HepG2 (cell line): Measurements from ENCODE around the gene NT5C1B. TPM values are rescaled to one million over a fixed set of nuclear protein-coding genes. Genes with fewer than 3 reads are reported as not detected.

ENCODE experiments used
- AHDC1 ChIP-seq: sonication (generic); formaldehyde crosslinking; IDR thresholded peaks from 2 replicates; pipeline ENCODE4 v1.5.1; 2020; ENCODE audit warnings: mild to moderate bottlenecking, missing genetic modification reagents, borderline replicate concordance
- DNMT1 ChIP-seq: sonication (generic); formaldehyde crosslinking; IDR thresholded peaks from 2 replicates; pipeline ENCODE4 v1.5.1; 2020; ENCODE audit warnings: mild to moderate bottlenecking, missing genetic modification reagents
- ELF1 ChIP-seq: sonication (generic); formaldehyde crosslinking; IDR thresholded peaks from 2 replicates; pipeline ENCODE4 v1.4.0; 2020; ENCODE audit warnings: missing genetic modification reagents
- HOXA3 ChIP-seq: sonication (generic); formaldehyde crosslinking; IDR thresholded peaks from 2 replicates; pipeline ENCODE4 v1.5.0; 2020; ENCODE audit warnings: missing genetic modification reagents
- JUN ChIP-seq: sonication (generic); formaldehyde crosslinking; IDR thresholded peaks from 2 replicates; pipeline ENCODE4 v1.4.0; 2020; ENCODE audit warnings: mild to moderate bottlenecking, missing genetic modification reagents
- KAT7 ChIP-seq: IDR thresholded peaks from 2 replicates; pipeline ENCODE4 v1.6.1; 2018; ENCODE audit warnings: borderline replicate concordance, missing compliant biosample characterization
- MXD4 ChIP-seq: IDR thresholded peaks from 2 replicates; pipeline ENCODE4 v1.6.1; 2016; ENCODE audit warnings: mild to moderate bottlenecking, missing biosample characterization, missing genetic modification reagents
- RARA ChIP-seq: IDR thresholded peaks from 2 replicates; pipeline ENCODE4 v1.6.1; 2016; ENCODE audit warnings: missing genetic modification reagents, missing compliant biosample characterization
- RFX3 ChIP-seq: IDR thresholded peaks from 2 replicates; pipeline ENCODE4 v1.6.1; 2016; ENCODE audit warnings: missing biosample characterization, missing genetic modification reagents
- TIGD3 ChIP-seq: sonication (generic); formaldehyde crosslinking; IDR thresholded peaks from 2 replicates; pipeline ENCODE4 v1.5.1; 2020; ENCODE audit warnings: mild to moderate bottlenecking, missing genetic modification reagents, borderline replicate concordance
- ZFP91 ChIP-seq: sonication (generic); formaldehyde crosslinking; IDR thresholded peaks from 2 replicates; pipeline ENCODE4 v1.9.0; 2022; ENCODE audit warnings: missing genetic modification reagents, mild to moderate bottlenecking, borderline replicate concordance
- ZFYVE20 ChIP-seq: sonication (generic); formaldehyde crosslinking; IDR thresholded peaks from 2 replicates; pipeline ENCODE4 v1.8.0; 2023; ENCODE audit warnings: low read depth, mild to moderate bottlenecking, moderate library complexity, missing genetic modification reagents, borderline replicate concordance
- ZNF460 ChIP-seq: sonication (generic); formaldehyde crosslinking; IDR thresholded peaks from 2 replicates; pipeline ENCODE4 v1.5.1; 2020; ENCODE audit warnings: missing genetic modification reagents, mild to moderate bottlenecking, borderline replicate concordance
- ZNF510 ChIP-seq: sonication (generic); formaldehyde crosslinking; IDR thresholded peaks from 2 replicates; pipeline ENCODE4 v1.4.0; 2020; ENCODE audit warnings: low read depth, mild to moderate bottlenecking, missing genetic modification reagents
- ZNF737 ChIP-seq: sonication (generic); formaldehyde crosslinking; IDR thresholded peaks from 2 replicates; pipeline ENCODE4 v1.5.0; 2020; ENCODE audit warnings: missing genetic modification reagents, mild to moderate bottlenecking, borderline replicate concordance
- ZSCAN31 ChIP-seq: sonication (generic); formaldehyde crosslinking; IDR thresholded peaks from 2 replicates; pipeline ENCODE4 v1.5.0; 2020; ENCODE audit warnings: low read depth, mild to moderate bottlenecking, missing genetic modification reagents
- polyA plus RNA-seq, 8 experiments: library from polyadenylated mRNA; depleted of rRNA in 3 of 8; stranded (reverse) in 7 of 8; unstranded in 1 of 8; fragments of >200 nt; fragmentation: Illumina TruSeq in 4 of 8; extraction: Trizol in 4 of 8; gene quantifications; 2 replicates each; pipeline versions ENCODE4 v1.2.1 to v1.2.3, GENCODE V29; 2011 to 2016; ENCODE audit warnings: low read depth in 4 of 8, missing spikeins in 1 of 8, mixed read lengths in 1 of 8; ENCODE audit not compliant: insufficient read depth in 1 of 8
- total RNA-seq, 5 experiments: library from RNA; depleted of rRNA; stranded (reverse); fragments of >200 nt; fragmentation: Illumina TruSeq; extraction: Trizol; gene quantifications; 2 replicates each; pipeline ENCODE4 v1.2.3, GENCODE V29; 2016; ENCODE audit warnings: low read depth in 1 of 5
- TF ChIP-seq, protein P1 (sequence below): sonication (generic); formaldehyde crosslinking; IDR thresholded peaks from 2 replicates; pipeline ENCODE4 v1.4.0; 2020; ENCODE audit warnings: missing genetic modification reagents

The NT5C1B gene
- total and polyA plus RNA-seq, 2 of the 13 experiments (the other 11 are each of a cell fraction or from before 2014, with no cell fraction given) = not detected

- TF ChIP-seq ELF1 (CRISPR knock-in tag) = peak; percentile 92
- TF ChIP-seq MXD4 (CRISPR knock-in tag) = peak; percentile 85; the same call in 1 of the 2 replicates
- TF ChIP-seq HOXA3 (CRISPR knock-in tag) = peak; percentile 89
- peak; percentile 64; the same call in 1 of the 2 replicates for TF ChIP-seq RFX3 (CRISPR knock-in tag)
- peak; percentile 94 for TF ChIP-seq ZSCAN31 (CRISPR knock-in tag)
- peak; percentile 56; the same call in 1 of the 2 replicates for TF ChIP-seq JUN (CRISPR knock-in tag)
- TF ChIP-seq TIGD3 (CRISPR knock-in tag) = no peak
- peak; percentile 93 for TF ChIP-seq ZFP91 (CRISPR knock-in tag)
- no peak for TF ChIP-seq ZNF510
- TF ChIP-seq RARA (CRISPR knock-in tag) = peak; percentile 45
- 0 out of 2 replicates have a peak, but pooled peaks have one; percentile 28 for TF ChIP-seq AHDC1 (CRISPR knock-in tag)
- TF ChIP-seq KAT7 (CRISPR knock-in tag) = peak; percentile 51; the same call in 1 of the 2 replicates
- TF ChIP-seq ZNF737 (CRISPR knock-in tag) = no peak
- TF ChIP-seq, protein P1, sequence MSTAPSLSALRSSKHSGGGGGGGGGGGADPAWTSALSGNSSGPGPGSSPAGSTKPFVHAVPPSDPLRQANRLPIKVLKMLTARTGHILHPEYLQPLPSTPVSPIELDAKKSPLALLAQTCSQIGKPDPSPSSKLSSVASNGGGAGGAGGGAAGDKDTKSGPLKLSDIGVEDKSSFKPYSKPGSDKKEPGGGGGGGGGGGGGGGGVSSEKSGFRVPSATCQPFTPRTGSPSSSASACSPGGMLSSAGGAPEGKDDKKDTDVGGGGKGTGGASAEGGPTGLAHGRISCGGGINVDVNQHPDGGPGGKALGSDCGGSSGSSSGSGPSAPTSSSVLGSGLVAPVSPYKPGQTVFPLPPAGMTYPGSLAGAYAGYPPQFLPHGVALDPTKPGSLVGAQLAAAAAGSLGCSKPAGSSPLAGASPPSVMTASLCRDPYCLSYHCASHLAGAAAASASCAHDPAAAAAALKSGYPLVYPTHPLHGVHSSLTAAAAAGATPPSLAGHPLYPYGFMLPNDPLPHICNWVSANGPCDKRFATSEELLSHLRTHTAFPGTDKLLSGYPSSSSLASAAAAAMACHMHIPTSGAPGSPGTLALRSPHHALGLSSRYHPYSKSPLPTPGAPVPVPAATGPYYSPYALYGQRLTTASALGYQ (CRISPR knock-in tag) = peak; percentile 66; the same call in 1 of the 2 replicates
- TF ChIP-seq DNMT1 (CRISPR knock-in tag) = peak; percentile 77; the same call in 1 of the 2 replicates
- TF ChIP-seq ZNF460 (CRISPR knock-in tag) = no peak; the same call in 1 of the 2 replicates
- TF ChIP-seq ZFYVE20 (CRISPR knock-in tag) = 0 out of 2 replicates have a peak, but pooled peaks have one; percentile 24
These were observed 29.2 kb downstream of the NT5C1B start, which contains the start of gene RDH14 (continued) for GRCh38 chr2:18560031-18560796.
